Stimulated activated CD8-positive, alpha-beta memory T cell treated with anti-CD3 and anti-CD28 coated beads, Interleukin-4, amount 100 ng/mL, for 1 hour (primary cell): ENCODE data around the gene ATF5.

ENCODE experiments used
- DNase-seq, 2 donors: peaks; one replicate each; pipeline ENCODE4 v3.0.0-alpha.2; 2020; ENCODE audit warnings: low read depth in 2 of 2, low spot score in 1 of 2

ATF5 gene, protein sequence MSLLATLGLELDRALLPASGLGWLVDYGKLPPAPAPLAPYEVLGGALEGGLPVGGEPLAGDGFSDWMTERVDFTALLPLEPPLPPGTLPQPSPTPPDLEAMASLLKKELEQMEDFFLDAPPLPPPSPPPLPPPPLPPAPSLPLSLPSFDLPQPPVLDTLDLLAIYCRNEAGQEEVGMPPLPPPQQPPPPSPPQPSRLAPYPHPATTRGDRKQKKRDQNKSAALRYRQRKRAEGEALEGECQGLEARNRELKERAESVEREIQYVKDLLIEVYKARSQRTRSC

DNA sequence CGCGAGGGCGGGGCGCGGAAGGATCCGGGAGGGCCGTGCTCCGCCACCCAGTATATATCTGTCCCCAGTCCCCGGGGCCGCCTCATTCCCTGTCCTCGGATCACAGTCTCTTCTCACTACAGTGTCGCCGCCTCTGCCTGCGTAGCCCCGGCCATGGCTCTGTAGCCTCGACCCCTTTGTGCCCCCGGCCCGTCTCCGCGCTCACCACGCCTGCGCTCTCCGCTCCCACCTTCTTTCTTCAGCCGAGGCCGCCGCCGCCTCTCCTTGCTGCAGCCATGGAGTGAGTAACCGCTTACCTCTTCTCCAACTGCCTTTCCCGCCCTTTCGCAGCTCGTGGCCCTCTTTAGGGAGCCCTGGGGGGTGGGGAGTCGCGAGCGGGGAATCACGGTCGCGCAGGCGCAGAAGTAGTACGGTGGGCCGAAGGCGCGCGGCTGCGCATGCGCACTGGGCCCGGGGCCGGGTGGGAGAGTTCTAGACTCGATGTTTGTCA is at the start of gene ATF5, which contains the start of gene NUP62:
Gene ATF5, plus strand, starts transcription at position 85 of the 490 bp plus-strand sequence. CDS start 1,646 bp downstream, outside the sequence.
Gene NUP62, minus strand, starts transcription at position 384 of the 490 bp plus-strand sequence. CDS start 19,697 bp downstream, outside the sequence.
- peak; percentile 84 to 86 for DNase-seq

DNA sequence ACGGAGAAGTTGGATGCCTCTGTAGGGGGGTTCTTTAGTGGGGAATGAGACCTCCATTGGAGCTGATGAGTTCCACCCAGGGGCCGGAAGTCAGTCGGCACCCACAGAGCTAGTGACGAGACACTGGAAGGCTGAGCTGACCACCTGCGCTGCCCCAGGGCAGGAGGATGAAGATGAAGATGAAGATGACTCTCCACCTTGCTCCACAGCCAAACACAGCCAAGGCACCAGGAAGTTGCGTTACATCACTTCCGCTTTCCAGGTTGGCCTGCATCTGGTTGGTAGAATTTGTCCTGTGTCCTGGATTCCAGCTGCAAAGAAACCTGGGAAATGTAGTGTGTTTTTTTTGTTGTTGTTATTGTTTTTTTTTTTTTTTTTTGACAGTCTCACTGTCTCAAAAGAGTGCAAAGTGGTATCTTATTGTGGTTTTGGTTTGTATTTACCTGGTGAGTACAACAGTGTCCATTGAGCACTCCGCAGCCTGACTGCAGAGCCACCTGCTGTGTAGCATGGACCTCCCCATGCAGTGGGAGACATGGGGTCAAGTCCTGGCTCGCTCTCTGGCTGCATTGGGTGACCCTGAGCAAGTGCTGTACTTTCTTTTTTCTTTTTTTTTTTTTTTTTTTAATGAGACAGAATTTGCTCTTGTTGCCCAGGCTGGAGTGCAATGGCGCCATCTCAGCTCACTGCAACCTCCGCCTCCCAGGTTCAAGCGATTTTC is 49.6 kb upstream of the ATF5 start:
- no peak for DNase-seq

DNA sequence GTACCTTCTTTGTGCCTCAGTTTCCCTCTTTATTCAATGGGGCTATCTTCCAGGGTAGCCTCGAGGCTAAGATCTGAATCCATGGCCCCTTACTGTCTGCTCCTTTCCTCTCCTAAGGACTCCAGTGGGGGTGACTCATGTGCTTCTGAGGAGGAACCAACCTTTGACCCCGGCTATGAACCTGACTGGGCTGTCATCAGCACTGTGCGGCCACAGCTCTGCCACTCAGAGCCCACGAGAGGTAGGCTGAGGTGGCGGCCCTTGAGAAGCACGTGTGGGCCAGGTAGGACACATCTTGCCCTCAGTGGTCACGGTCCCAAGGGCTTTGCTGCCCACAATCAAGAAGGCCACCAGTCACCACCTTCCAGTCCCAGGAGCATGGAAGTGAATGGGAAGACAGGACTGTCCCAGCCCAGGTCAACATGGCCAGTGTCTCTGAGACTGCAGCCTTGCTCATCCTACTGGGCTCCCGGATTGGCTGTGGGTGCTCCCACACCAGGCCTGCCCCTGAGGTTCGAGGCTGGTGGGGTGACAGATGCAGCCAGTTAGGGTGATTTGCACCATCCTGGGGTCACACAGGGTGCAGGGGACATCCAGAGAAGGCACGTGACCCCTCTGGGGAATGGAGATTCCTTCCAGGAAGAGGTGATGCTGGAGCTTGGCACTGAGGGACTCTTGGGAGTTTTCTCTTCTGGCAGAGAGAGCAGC is 48.7 kb upstream of the ATF5 start:
- DNase-seq, result no peak

DNA sequence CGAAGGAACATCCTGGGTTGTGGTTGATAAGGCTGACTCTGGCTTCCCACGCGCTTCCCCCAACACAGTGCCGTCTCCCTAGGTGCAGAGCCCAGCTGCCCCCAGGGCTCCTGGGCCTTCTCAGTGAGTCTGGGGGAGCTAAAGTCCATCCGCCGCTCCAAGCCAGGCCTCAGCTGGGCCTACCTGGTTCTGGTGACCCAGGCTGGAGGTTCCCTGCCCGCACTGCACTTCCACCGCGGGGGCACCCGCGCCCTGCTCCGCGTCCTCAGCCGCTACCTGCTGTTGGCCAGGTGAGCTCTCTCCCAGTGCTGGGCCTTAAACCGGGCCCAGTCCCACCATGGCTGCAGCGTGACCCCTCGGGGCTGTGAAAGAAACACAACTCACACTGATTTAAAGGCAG is 47.8 kb upstream of the ATF5 start:
- no peak for DNase-seq

DNA sequence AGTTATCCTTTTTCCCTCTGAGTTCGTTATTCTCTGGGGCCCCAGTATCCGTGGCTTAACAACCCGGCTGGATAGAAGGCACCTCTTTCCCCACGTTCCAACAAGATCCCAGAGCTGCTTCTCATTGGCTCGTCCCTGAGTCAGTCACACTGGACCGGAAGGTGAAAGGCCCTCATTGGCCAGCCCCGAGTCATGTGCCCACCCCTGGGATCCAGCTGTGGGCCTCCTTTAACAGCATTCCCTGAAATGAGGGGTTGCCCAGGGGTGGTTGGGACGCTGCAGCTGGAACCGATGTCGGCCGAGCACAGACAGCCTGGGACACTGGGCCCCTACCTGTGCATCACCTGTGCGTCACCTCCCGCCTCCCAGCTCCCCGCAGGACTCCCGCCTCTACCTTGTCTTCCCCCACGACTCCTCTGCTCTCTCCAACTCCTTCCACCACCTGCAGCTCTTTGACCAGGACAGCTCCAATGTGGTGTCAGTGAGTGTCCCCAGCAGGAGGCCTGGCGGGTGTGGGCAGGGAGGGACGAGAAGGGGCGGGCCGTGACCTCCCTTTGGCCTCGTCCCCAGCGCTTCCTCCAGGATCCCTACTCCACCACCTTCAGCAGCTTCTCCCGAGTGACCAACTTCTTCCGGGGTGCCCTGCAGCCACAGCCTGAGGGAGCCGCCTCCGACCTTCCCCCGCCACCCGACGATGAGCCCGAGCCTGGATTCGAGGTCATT is 47.2 kb upstream of the ATF5 start:
- no peak for DNase-seq

DNA sequence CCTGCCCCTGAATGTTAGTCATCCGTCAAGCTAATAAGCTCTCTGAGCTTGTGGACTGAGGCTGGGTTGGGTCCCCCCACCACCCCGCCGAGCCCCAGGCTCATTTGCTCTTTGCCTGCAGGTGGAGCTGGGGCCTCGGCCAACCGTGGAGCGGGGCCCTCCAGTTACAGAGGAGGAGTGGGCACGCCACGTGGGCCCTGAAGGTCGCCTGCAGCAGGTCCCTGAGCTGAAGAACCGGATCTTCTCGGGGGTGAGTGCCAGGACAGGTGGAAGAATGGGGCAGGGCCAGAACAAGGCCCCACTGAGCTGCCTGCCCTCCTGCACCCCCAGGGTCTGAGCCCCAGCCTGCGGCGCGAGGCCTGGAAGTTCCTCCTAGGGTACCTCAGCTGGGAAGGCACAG is 46.4 kb upstream of the ATF5 start:
- DNase-seq, result no peak

DNA sequence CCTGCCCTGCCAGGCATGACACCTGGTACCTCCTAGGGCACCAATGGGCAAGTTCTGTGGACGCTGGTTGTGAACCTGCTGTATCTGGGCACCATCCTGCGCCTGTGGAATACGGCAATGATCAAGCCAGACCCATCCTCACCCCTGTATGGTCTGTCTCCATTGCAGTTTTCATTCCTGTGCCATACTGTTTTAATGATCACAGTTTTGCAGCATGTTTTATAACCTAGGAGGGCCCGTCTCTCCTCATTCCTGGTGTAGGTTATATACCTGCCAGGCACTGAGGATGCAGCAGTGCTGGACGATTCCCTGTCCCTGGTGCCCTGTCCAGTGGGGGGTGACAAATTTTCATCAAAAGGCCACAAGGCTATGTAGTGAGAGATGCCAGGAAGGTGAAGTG is 45.9 kb upstream of the ATF5 start:
- DNase-seq, result no peak

DNA sequence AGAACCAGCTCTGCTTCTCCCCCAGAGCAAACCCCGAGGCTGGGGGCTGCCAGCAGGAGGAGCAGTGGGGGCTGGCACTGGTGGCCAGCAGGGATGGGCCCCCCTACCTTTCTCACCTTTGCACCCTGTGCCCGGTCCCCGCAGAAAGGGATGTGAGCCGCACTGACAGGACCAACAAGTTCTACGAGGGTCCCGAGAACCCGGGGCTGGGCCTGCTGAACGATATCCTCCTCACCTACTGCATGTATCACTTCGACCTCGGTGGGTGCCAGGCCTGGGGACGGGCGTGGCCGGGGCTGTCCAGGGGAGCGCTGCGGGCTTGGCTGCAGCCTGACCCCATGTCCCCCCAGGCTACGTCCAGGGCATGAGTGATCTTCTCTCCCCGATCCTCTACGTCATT is 44.9 kb upstream of the ATF5 start:
- no peak for DNase-seq

DNA sequence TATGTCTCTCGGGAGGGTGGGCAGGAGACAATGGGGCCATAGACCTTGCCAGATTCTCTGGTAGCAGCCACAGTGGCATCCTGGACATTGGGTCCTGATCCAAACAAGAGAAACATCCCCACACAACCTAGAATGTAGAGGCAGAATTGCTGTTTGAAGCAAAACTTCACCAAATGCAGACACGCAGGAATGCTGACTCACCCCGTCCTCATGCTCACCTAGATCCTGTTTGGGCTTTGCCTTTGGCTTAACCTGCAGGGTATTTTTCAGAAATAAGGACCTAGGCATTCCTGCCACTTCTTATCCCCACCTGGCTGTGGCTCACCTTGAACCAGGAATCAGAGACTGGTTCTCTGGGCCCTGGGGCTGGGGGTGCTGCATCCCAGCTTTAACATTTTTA is 44.2 kb upstream of the ATF5 start:
- no peak for DNase-seq

DNA sequence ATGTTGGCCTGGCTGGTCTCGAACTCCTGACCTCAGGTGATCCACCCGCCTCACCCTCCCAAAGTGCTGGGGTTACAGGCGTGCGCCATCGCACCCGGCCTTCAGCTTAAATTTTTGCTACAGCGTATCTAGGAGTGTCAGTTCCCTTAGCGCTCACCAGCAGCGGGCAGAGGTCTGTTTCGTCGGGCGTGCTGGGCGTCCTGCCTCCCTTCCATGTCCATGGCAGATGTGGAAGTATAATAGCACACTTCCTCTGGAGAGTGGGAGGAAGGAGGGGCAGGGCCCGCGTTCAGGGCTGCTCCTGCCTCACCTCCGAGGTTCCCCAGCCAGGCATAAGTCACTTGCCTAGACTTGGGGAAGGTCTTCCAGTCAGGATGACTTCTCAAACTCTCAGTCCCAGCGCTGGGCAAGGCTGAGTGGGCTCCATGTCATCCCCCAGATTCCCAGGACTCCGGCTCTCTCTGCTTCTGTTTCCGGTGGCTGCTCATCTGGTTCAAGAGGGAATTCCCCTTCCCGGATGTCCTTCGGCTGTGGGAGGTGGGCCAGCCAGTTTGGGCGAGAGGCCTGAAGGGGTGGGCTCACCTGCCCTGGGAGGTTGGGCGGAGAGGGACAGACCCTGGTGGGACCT is 41.9 kb upstream of the ATF5 start:
- no peak for DNase-seq

DNA sequence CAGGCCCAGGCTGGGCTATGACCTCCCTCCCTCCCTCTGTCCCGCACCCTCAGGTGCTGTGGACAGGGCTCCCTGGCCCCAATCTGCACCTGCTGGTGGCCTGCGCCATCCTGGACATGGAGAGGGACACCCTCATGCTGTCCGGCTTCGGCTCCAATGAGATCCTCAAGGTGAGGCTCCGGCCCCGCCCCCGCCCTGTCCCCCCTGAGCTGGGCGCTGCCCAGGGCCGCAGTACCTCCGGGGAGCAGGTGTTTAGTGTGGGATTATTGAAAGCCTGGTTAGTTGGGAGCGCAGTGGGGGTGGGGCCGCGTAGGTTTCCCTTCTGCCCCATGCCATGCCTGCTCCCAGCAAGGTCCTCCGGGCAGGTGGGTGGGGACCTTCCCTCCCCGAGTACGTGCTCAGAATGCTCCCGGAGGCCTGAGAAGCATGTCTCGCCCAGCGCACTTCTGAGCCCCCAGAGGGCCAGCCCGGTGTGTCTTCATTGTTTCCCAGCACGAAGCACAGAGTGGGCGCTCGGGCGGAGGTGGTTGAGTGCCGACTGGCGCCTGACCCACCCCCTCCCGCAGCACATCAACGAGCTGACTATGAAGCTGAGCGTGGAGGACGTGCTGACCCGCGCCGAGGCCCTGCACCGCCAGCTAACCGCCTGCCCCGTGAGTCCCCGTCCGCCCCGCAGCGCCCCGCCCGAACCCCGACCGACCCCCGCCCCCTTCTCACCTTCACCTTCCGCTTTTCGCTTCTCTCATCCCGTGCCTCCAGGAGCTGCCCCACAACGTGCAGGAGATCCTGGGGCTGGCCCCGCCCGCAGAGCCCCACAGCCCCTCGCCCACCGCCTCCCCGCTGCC is 41.1 kb upstream of the ATF5 start:
- DNase-seq, result no peak

DNA sequence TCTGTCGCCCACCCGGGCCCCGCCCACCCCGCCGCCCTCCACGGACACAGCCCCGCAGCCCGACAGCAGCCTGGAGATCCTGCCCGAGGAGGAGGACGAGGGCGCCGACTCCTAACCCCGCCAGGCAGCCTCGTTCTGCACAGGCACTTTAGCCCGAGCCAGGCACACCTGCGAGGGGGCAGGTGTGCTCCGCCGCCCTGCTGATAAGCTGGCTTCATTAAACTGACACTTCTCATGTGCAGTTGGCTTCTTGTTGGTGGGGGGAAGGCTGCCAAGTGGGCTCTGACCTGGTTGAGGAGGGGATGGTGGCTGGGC is 40.5 kb upstream of the ATF5 start:
- DNase-seq, result no peak

DNA sequence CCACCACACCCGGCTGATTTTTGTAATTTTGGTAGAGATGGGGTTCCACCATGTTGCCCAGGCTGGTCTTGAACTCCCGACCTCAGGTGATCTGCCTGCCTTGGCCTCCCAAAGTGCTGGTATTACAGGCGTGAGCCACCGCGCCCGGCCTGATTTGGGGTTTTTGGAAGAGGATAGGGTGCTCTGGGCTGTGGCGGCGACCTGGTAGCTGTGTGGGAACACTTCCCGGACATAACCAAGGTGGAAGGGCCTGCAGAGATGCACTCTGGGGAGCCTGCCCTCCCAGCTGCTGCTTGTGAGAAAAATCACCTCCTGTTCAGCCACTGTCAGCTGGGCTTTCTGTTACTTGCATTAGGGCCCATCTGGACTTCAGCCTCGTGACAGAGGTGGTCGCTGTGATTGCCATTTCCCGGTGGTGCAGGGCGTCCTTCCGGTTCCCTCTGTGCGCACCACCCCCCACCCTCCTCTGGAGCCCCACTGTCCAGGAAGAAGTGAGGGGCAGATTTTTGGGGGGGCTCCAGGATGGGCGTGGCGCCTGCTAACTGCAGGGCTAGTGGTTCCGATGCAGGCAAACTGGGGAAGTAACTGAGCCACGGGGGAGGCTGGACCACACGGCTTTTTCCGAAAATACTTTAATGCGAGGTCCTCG is 39.8 kb upstream of the ATF5 start:
- no peak for DNase-seq

DNA sequence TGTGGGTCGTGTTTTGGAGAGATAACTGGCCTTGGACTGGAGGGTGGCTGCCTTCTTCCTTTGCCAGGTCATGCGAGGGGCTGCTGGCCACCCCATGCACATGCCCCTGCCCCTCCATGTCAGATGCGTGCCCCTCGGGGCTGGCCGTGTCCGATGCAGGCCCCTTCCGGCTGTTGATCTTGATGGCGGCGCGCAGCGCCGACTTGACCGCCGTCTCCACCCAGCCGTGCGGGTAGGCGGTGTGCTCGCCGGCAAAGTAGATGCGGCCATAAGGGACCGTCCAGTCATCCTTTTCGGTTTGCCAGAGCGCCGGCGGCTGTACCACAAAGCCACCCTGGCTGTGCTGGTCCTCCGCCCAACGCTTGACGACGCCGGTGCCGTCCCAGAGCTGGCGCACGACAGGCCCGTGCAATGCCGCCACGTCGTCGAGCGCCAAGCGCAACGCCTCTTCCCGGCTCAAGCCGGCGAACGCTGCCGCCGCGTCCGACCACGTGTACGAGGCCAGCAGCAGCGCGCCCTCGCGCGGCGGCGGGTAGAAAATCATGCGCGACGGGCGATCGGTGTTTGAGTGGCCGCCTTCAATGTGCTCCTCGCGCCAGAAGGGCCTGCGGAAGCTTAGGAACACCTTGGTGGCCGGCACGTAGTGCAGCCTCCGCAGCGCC is 39.2 kb upstream of the ATF5 start:
- peak; percentile 36 to 47 for DNase-seq

DNA sequence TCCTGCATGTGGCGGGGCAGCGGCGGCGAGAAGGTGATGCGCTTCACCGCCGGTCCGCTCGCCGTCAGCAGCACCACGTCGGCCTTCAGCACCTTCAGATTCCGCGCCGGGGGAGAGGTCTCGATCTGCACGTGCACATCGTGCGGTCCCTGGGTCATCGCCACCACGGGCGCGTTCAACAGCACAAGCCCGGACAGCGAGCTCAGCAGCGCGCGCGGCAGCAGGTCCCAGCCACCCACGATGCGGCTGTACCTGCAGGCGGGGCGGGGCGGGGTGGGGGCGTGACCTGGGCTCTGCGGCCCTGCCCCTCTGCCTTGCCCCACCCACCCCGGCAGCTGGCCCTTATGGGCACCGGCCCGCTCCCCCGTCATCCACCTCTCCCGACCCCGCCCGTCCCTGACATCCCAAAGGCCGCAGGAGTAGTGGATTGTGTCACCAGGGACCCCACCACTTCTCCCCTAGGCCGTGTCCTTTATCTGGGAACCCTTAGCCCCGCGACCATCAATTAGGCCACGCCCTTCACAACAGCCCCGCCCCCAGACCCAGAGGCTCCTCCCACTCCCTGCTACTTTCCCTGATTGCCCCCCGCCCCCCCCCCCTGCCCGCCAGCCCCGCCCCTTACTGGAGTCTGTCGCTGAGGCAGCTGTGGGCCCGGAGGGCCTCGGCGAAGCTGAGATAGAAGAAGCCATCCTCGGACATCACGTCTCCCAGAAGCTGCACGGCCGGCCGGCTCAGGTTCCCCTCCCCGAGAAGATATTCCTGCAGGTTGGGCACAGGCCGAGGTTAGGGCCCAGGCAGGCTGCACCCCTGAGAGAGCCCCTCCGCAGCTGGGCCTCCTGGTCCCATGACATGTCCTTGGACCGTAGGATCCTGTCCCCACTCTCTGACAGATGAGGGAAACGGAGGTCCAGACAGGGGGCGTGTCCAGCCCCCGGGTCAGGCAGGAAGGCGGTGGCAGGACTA is 38.4 kb upstream of the ATF5 start:
- DNase-seq, result peak; percentile 28 to 37

DNA sequence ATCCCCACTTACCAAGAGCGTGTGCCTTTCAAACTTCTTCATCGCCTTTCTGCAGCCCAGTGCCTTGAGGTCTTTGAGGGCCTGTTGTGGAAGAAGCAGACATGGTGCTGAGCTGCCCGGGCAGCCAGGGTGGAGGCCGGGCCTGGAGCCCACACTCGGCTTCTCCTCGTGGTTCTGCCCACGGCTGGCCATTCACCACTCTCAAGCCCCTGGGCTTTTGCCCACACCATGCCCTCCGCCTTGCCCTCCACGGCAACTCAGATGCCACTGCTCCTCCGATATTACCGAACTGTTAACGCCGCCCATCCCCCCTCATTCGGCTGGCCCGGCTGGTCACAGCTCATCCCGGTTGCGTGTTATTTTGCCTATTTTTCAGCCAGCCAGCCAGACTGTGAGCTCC is 37.6 kb upstream of the ATF5 start:
- DNase-seq, result no peak

DNA sequence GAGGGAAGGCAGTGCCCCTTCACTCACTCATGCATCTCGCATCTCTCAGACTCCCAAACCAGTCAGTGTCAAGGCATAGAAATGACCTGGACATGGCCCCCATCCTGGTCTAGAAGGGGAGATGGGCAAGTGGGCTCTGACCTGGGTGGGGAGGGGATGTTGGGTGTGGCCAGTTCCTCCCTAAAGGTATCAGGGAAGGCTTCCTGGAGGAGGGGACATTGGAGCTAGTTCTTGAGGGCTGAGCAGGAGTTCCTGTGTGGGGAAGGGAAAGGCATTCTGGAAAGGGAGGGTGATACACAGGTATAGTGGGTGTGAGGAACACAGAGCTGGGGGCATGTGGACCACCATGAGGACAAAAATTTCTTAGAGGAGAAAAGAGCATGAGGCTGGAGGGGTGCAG is 36.3 kb upstream of the ATF5 start:
- DNase-seq, result no peak
